Measurements from ENCODE around the gene ABI3BP. TPM values are rescaled to one million over a fixed set of nuclear protein-coding genes. Genes with fewer than 3 reads are reported as not detected.

The ABI3BP gene
- total and polyA plus RNA-seq, 10 of the 15 experiments (the other 5 are each of a cell fraction or from before 2014, with no cell fraction given), result 0.03 to 0.42 (median 0.11) TPM; not detected in 4

- ChIA-PET RAD21 (ENCODE audit: unreplicated experiment) (no interaction called here), SMC1A (ENCODE audit: uncharacterized antibody, unreplicated experiment) (no interaction called here), CTCF (no interaction called here), POLR2A (interaction anchor here (1.1 kb wide), 1 partner anchor 85 kb away, joined by 3 read pairs; no protein-coding TSS in a partner anchor)
- Histone ChIP-seq H4K20me1 (ENCODE audit: control insufficient read depth, insufficient read depth) (no peaks in the 10 kb centered on the region), H3K27me3 (replicated peaks in 1 of 2; ENCODE audit: control insufficient read depth in 2 of 2, insufficient read depth in 2 of 2, low read length in 1 of 2) (no peaks in the 10 kb centered on the region), H3K4me1 (ENCODE audit: control insufficient read depth, insufficient read depth, low read length) (no peaks in the 10 kb centered on the region), H3K4me2 (ENCODE audit: control insufficient read depth, insufficient read depth) (no peak overlapping the region), H3K36me3 (ENCODE audit: control insufficient read depth in 2 of 2, insufficient read depth in 2 of 2, low read length in 1 of 2) (no peaks in the 10 kb centered on the region), H3K9me3 (replicated peaks; ENCODE audit: control insufficient read depth, insufficient read depth, low read length) (no peaks in the 10 kb centered on the region), H3K27ac (ENCODE audit: control insufficient read depth, insufficient read depth) (no peak overlapping the region), H3K79me2 (ENCODE audit: control insufficient read depth, insufficient read depth, low read length) (no peaks in the 10 kb centered on the region), H3K9ac (ENCODE audit: control insufficient read depth, insufficient read depth, low read length) (no peak overlapping the region), H2AFZ (ENCODE audit: control insufficient read depth, low read depth, low read length) (no peak overlapping the region), H3K4me3 (no peak overlapping the region)
- in situ Hi-C loops (cut with MboI) (no loop called here), intact Hi-C loops (cut with micrococcal nuclease; ENCODE audit: unreplicated experiment) (no loop called here)
- DNase-seq (ENCODE audit: low read depth, low spot score), result no peak
- no TSS peak for BruUV-seq (replicated peaks)
- no peak for ATAC-seq
- FAIRE-seq, result no peak
- WGBS (ENCODE audit: insufficient coverage, insufficient replicate concordance, low lambda C conversion rate, missing lambda C conversion rate), result 100% methylated on average over 1 of the region's 1 CpG
- TF ChIP-seq CREB1 (IDR thresholded peaks at IDR 0.05; ENCODE audit: low read depth), result no peak
- TF ChIP-seq POLR2AphosphoS2 (IDR thresholded peaks at IDR 0.05; ENCODE audit: low read depth, low read length), result no peak
- TF ChIP-seq CHD4 (IDR thresholded peaks at IDR 0.05), result no peak
- TF ChIP-seq EED (IDR thresholded peaks at IDR 0.05; ENCODE audit: low read depth), result no peak
- no peak for TF ChIP-seq FOXK2 (IDR thresholded peaks at IDR 0.05)
- TF ChIP-seq E2F4 (IDR thresholded peaks at IDR 0.05; ENCODE audit: low read depth, low read length), result no peak
- no peak for TF ChIP-seq SREBF2 (IDR thresholded peaks at IDR 0.05; ENCODE audit: low read length)
- TF ChIP-seq HDGF (IDR thresholded peaks at IDR 0.05), result no peak
- no peak for TF ChIP-seq IRF4 (IDR thresholded peaks at IDR 0.05; ENCODE audit: low read depth, low read length)
- TF ChIP-seq GABPA (IDR thresholded peaks at IDR 0.05; ENCODE audit: low read depth), result no peak
- no peak for TF ChIP-seq NFYB (IDR thresholded peaks at IDR 0.05; ENCODE audit: insufficient read depth, low read depth, low read length)
- no peak for TF ChIP-seq MXI1 (IDR thresholded peaks at IDR 0.05; ENCODE audit: low read depth, low read length)
- TF ChIP-seq ATF2 (IDR thresholded peaks at IDR 0.05; ENCODE audit: low read length), result no peak
- TF ChIP-seq CEBPB (IDR thresholded peaks at IDR 0.05; ENCODE audit: borderline replicate concordance in 1 of 2, low read depth in 2 of 2, low read length in 2 of 2), result no peak
- no peak for TF ChIP-seq EP300 (IDR thresholded peaks at IDR 0.05; ENCODE audit: borderline replicate concordance in 1 of 2, control insufficient read depth in 1 of 2, low read depth in 2 of 2, low read length in 2 of 2)
- no peak for TF ChIP-seq CHD1 (IDR thresholded peaks at IDR 0.05; ENCODE audit: low read depth, low read length)
- TF ChIP-seq SIX5 (IDR thresholded peaks at IDR 0.05; ENCODE audit: low read depth, low read length, severe bottlenecking), result no peak
- TF ChIP-seq USF2 (IDR thresholded peaks at IDR 0.05; ENCODE audit: borderline replicate concordance, low read depth, low read length), result no peak
- TF ChIP-seq IKZF2 (IDR thresholded peaks at IDR 0.05), result no peak
Measured at GRCh38 chr3:101038393-101038792, 45.2 kb upstream of the ABI3BP start.
